GM18499 (cell line): ENCODE measurements around the gene GNAI3.

Experiments
- ATAC-seq: cut with Tn5 transposase; IDR thresholded peaks from one replicate; pipeline ENCODE4 v1.9.1; 2021; ENCODE audit warnings: moderate number of reproducible peaks; ENCODE audit not compliant: insufficient read depth, unreplicated experiment

GNAI3 gene

DNA sequence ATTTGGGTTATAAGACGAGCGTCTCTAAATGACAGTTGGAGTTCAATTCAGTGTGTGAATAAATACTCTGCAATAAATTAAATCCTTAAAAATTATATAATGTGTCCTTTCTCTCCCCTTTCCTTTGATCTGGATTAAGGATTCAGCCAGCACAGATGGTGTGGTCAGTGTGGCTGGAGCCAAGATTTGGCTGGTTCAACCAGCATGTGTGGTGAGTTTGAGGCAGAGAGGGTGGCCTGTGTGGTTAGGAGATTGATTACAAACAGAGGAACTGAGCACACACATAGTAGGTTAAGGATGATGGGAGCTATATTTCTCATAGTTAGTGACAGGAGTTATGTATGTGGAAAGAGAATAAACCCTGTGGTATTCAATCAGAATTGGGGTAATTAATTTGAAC, 24.7 kb upstream of the GNAI3 start:
- no peak for ATAC-seq

DNA sequence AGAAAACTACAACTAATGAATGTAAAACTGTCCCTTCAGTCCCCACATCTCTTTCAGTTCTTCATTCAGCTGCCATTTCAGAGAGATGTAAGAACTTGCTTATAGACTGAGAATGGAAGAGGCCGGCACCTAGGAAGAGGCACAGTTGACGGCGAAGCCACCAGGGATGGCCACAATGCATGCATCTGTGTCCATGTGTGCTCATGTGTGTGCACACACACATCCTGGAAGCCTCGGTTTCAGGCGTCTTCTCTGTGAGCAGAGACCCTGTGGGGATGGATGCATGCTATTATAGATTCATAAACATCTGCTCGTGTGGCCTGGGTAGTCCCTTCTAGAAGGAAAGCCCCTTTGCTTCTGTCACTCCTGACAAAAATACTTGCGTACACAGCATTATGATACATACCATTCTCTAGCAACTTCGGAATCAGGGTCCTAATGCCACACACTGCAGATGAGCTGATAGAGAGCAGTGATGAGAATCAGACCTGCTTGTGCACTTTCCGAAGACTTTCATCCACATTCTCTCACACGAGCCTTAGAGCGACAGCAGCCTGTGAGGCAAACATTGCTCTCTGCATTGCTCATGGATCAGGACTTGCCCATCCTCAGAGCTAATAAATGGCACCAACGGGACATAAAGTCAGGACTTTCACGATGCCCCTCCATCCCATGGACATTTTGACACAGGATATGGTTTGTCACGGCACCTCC, 21.2 kb upstream of the GNAI3 start:
- no peak for ATAC-seq

DNA sequence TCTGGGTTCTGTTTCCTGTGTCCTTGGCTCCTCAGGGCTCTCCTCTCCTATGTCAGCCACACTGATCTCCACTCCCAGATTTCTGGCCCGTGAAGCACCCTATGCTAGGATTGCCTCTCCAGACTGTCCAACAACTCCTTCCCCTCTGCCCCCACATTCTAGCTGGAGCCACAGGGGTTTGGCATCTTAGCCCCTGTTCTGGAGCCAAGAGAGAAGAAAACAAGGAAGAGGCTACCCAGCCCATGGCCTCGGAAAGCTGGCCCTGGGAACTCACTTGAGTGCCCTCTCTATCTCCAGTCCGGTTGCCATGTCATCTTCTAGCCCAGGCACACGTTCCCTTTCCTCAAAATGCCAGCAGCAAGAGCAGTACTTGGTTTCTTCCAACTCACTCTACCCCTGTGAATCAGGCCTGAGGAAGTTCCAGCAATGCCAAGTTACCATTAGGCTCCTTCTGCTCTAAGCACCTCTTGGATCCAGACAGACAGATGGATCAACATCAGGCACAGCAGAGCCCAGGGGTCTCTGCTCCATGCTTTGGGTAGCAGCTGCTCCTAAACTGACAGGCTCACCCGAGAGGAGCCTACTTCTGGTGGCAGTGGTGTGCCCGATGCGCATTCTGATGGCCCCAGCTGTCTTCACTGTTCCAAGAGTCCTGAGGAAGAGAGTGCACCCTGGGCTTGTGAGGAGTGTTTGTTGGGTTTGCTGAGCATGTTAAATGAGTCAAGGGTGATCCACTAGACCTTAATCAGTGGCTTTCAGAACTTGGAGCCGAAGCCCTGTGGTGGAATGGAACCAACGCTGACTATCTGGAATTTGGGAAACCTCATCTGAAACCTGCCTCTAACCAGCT, 20.3 kb upstream of the GNAI3 start:
- ATAC-seq = no peak

DNA sequence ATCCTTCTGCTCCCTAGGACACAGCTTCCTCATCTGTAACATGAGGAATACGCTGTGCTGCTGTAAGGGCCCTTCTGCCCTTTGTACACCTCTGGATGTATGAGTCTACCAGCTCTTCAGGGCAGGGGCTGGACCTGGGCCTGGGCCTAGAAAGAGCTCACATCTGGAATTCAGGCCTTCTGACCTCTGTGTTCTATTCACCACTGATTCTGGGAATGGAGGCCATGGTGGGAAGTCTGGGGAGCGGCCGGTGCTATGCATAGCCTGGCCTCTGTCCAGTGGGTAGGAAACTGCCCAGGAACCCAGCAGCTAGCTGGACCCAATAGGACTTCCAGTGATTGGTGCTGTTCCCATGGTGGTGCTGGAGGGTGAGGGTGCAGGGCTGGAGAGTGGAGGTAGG, 19.7 kb upstream of the GNAI3 start:
- no peak for ATAC-seq

- ATAC-seq = no peak
Measured at GRCh38 chr1:109529881-109530456, 18.4 kb upstream of the GNAI3 start.

DNA sequence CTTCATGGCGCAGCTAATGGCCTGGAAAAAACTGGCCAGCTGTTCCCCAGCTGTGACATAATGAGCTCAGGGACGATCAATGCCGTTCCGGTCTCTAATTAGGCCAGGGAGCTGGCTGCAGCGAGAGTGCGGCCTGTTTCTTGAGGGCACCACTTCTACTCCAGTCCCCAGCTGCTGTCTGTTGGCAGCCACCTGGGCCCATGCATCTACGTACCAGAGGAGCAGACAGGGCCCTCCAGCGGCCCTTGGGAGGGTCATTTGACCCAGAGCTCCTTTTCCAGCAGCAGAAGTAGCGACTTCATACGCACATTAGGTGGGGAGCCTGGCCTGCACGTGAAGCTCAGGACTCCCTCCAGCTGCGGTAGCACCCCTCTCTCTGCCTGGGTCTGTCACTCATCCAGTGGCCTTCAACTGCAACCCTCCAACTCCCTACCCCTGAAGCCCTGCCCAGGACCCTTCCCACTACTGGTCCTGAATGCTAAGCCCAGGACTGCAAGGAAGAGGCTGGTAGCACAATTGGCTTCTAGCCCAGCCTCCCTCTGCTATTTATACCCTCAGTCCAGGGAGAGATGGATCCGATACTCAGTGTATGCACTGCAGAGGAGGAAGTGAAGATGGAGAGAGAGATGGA, 17.8 kb upstream of the GNAI3 start:
- ATAC-seq = no peak

DNA sequence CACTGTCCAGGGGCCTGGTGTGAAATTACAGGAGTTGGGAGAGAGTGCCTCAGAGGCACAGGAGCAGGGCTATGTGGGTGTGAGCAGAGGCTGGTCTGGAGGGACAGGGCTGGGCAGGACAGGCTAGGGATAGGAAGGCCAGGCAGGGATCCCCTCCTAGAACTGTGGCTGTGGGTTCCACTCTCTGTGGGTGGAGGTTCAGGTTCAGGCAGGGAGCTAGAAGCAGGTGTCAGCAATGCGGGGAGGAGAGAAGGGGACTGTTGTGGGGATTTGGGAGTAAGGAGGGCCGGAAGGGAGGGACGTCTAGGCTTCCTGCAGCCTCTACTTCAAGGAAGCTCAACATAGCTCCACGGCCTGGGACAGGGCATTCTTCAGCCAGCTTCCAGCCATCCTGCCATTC, 17.0 kb upstream of the GNAI3 start:
- no peak for ATAC-seq

DNA sequence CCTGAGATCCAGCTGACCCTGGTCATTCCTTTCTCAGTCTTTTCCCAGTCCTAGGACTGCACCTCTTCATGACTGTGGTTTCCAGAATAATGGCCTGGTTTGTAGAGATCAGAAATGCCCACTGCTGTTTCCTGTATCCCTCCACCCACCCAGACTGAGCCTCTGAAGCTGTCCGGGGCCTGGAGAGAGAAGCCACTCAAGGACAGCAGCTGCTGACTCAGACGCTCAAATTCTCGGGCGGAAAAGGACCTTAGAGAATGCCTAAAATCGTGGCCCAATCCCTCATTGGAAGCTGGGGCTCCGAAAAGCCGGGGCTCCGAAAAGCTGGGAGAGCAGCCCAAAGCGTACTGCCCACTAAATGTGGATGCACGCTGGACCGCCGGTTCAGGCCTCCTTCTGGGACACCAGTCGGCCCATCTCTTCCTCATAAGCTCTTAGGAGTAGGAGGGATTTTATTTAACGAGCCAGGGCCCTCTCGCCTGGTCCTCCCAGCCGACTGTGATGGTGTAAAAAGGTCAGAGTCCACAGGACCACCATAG, 16.5 kb upstream of the GNAI3 start:
- ATAC-seq = no peak

DNA sequence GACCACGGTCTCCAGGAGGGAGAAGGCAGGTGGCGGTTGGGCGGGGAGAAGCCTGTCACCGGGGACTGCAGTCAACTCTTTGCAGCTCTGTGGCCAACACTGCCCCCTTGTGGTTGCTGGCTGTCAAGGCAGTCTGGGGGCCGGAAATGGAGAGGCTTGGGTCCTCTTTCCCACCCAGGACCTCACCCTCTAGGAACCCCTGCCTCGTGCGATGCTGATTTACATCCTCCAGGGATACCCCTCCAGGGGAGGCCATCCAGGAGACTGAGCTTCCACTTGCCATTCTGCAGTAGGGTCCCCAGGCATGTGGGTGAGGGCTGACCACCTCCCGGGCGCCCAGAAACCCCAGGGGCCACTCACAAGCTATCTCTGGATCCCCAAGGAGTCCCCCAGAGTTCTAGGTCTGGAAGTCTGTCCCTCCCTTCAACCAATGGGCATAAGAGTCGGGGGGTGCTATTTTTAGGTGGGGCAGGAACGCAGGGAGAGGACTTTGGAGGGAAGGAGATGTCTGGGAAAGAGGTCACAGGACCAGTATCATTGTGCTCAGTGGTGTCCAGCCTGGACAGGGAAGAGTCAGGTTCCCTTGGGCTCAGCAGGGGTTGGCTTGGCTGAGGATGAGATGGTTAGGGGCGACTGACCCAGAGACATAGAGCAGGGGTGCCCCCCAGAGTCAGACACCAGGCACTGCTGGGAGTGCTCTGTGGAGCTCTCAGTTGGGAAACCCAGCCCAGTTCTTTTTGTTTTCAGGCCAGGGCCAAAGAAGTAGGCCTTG, 15.9 kb upstream of the GNAI3 start:
- no peak for ATAC-seq

DNA sequence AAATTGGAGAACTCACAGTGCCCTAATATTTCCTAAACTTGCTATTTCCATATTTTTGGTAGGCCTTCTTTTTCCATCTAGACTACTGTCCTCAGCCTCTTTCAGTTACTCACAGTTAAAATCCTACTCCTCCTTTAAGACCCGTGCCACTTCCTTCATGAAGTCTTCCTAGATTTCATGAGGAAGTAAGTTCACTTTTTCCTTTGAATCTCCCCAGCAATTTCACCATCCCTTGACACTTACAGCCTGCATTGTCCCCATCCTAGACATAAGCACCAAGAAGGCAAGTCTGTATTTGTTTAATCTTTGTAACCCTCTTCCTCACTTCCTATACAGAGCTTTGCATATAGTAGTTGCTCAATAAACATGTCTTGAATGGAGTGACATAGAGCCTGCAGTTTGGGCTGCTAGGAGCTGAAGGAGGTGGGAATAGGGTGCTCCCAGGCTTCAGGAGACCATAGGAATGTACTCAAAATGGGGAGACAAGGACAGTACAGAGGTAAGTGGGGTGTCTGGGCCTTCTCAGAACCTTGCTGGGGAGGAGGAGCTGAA, 14.0 kb upstream of the GNAI3 start:
- ATAC-seq = no peak

DNA sequence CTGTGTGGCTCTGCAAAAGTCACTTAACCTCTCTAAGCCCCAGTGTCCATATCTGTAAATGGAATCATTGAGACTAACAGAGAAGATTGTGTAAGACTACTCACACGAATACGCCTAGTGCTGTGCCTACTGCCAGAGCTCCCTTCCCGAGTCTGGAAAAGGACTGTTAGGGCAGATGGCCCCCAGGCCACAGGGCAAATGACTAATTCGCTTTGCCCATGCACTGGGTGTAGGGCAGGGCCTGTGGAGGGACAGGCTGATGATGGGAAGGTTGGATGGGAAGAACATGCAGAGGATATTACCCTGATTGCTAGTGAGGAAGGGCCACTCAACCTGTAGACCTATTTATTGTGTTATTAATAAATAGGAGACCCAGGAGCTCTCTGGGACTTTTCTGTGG, 12.9 kb upstream of the GNAI3 start:
- no peak for ATAC-seq

- no peak for ATAC-seq
Measured at GRCh38 chr1:109535971-109536491, 12.4 kb upstream of the GNAI3 start.

GRCh38 chr1:109537450-109538178, 10.8 kb upstream of the GNAI3 start:
- ATAC-seq = no peak

DNA sequence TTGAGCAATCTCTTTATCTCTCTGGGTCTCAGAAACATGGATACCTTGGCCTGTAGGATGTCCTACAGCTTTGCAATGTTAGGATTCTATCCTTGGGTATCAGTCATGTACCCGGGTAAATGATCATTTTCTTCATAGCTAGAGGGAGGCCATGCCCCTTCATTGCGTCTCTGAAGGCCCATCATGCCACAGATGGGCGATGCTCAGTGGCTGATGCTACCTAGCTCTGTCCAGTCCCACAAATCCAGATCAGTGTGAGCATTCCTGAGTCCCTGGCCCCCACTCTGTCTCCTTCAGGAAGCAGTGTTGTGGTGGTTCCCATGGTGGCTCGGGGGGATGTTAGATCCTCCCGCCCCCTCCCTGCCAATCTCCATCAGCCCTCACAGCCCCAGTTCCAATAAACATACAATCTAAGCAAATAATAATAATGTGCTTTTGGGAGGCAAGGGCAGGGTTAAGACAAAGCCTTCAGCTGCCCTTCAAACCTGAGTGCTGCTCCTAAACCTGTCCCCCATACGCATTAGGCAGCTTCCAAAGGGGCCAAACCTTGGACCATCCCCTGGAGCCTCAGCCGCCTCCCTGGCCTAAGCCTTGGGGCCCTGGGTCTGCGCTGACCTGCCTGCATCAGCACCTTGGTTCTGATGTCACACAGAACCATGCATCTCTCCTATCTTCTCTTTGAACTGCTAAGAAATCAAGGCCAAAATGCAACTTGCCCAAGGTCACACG, 9.4 kb upstream of the GNAI3 start:
- ATAC-seq = no peak

- no peak for ATAC-seq
Measured at GRCh38 chr1:109539676-109540075, 8.7 kb upstream of the GNAI3 start, which contains the start of gene GPR61. Gene GPR61, plus strand, starts transcription at chr1:109539872. Its CDS starts 3,151 bp downstream, at chr1:109543023.

DNA sequence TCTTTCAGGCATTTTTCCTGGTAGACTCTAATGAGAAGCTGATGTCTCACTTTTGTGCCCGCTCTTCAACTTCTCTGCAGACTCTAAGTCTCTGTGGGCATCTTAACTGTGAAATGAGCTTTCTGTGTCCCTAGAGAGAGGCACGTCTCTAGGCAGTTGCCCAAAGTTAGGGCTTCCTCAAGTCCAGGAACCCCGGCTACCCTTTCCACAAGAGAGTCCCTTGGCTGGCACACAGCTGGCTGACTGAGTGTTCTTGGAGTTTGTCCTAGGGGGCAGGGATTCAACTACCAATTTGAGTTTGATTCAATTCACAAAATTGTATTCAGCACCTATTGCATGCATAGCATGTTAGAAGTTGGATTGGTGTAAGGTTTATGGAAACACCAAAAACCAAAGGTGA, 7.3 kb upstream of the GNAI3 start:
- no peak for ATAC-seq

DNA sequence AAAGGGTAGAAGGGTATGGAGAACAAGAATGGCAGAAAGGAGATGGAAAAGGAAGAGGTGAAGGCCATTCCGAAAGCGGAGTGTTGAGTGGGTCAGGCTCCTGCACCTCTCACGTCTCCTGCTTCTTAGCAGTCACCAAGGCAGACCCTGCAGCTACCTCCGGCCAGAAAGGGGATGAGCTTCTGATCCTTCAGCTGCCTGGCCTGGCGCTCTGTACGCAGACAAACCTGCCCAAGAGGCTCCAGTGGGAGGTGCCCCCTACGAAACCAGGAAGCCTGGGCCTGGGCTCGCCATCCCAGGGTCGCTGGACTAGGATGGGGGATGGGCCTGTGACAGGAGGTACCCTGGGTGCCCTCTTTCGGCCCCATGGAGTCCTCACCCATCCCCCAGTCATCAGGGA, 5.8 kb upstream of the GNAI3 start:
- ATAC-seq = no peak
